Thoracic aorta (tissue), 2 donors: ENCODE results near the gene SLC16A11. TPM values are rescaled to one million over a fixed set of nuclear protein-coding genes. Genes with fewer than 3 reads are reported as not detected.

ENCODE experiments used
- ATAC-seq: fragments of 150-250 bp; one replicate; pipeline ENCODE4 v1.8.0; 2017; ENCODE audit warnings: low read depth; ENCODE audit not compliant: insufficient number of reproducible peaks, low FRiP score
- DNase-seq: peaks from one replicate; pipeline ENCODE4 v3.0.0-alpha.2; 2020; ENCODE audit warnings: low spot score
- H3K27ac ChIP-seq, 2 donors: fragments of 200-600 bp; sonication (generic); 1 replicate in 1 of 2; 2 replicates in 1 of 2; pipeline ENCODE4 v1.5.1; 2016; ENCODE audit warnings: mild to moderate bottlenecking in 2 of 2, moderate library complexity in 2 of 2
- H3K27me3 ChIP-seq: fragments of 200-600 bp; sonication (generic); replicated peaks from 2 replicates; pipeline ENCODE4 v1.6.0; 2016; ENCODE audit warnings: mild to moderate bottlenecking; ENCODE audit not compliant: insufficient read depth
- H3K36me3 ChIP-seq: fragments of 200-600 bp; sonication (generic); one replicate; pipeline ENCODE4 v1.5.1; 2016
- H3K4me1 ChIP-seq, 2 donors: fragments of 200-600 bp; sonication (generic); 1 replicate in 1 of 2; 2 replicates in 1 of 2; pipeline versions ENCODE4 v1.5.1 to v1.6.0; 2016; ENCODE audit warnings: low read depth in 2 of 2, mild to moderate bottlenecking in 1 of 2; ENCODE audit not compliant: control insufficient read depth in 1 of 2
- H3K4me3 ChIP-seq: fragments of 200-600 bp; sonication (generic); 2 replicates; pipeline ENCODE4 v1.5.1; 2016; ENCODE audit warnings: mild to moderate bottlenecking
- H3K9me3 ChIP-seq: fragments of 200-600 bp; sonication (generic); 2 replicates; pipeline ENCODE4 v1.5.1; 2016
- total RNA-seq, 2 donors: library from RNA; depleted of rRNA; stranded (reverse); fragments of >200 nt; gene quantifications; one replicate each; pipeline versions ENCODE4 v1.1.0 to v1.2.3, GENCODE V29; 2016
- TF ChIP-seq, protein P1 (sequence below): fragments of 200-600 bp; sonication (generic); IDR thresholded peaks from one replicate; pipeline ENCODE4 v1.5.1; 2019; ENCODE audit warnings: antibody characterized with exemption

SLC16A11 gene
- total RNA-seq, 2 donors from 2014 or later, result 0.27 TPM; not detected in 1

DNA sequence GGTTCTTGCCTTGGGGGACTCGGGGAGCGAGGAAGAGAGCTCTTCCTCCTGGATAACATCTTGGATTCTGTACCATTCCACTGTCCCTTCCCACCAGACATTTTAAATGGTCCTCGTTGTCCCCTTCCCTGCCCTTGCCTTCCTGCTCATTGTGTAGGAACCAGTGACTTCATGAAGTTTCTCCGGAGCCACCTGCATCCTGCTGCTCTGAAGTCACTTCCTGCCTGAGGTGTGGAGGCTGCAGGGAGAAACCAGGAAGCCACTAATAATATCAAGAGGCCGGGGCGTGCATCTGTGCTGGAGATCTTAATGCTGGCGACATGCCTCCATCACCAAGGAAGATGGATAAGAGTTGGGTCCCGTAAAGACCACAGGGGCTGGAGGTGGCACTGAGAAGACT lies 14.2 kb downstream of the SLC16A11 start:
- Histone ChIP-seq H3K36me3 (no peaks in the 10 kb centered on the region), H3K9me3 (no peaks in the 10 kb centered on the region), H3K4me1 (no peaks in the 10 kb centered on the region), H3K4me3 (no peak overlapping the region), H3K27me3 (no peaks in the 10 kb centered on the region), H3K27ac (no peak overlapping the region)
- TF ChIP-seq, protein P1, sequence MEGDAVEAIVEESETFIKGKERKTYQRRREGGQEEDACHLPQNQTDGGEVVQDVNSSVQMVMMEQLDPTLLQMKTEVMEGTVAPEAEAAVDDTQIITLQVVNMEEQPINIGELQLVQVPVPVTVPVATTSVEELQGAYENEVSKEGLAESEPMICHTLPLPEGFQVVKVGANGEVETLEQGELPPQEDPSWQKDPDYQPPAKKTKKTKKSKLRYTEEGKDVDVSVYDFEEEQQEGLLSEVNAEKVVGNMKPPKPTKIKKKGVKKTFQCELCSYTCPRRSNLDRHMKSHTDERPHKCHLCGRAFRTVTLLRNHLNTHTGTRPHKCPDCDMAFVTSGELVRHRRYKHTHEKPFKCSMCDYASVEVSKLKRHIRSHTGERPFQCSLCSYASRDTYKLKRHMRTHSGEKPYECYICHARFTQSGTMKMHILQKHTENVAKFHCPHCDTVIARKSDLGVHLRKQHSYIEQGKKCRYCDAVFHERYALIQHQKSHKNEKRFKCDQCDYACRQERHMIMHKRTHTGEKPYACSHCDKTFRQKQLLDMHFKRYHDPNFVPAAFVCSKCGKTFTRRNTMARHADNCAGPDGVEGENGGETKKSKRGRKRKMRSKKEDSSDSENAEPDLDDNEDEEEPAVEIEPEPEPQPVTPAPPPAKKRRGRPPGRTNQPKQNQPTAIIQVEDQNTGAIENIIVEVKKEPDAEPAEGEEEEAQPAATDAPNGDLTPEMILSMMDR, result no peak
- ATAC-seq (no peak), DNase-seq (no peak)

DNA sequence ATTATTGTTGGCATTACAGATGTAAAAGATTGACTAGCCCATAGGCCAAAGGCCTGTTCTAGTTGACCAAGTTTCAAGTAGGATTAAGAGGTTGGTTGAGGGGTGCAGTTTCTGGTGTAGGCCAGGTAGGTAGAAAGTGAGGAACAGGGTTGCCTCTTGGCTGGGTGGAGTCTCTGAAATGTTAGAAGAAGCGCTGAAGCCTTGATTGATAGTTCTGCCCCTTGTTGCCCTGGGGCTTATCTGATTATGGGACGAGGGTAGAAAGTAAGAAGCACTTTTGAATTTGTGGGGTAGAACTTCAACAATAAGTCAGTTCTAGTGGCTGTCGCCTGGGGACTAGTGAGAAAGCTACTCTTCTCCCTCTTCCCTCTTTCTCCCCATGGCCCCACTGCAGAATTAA lies 14.8 kb downstream of the SLC16A11 start:
- ATAC-seq, result no peak

DNA sequence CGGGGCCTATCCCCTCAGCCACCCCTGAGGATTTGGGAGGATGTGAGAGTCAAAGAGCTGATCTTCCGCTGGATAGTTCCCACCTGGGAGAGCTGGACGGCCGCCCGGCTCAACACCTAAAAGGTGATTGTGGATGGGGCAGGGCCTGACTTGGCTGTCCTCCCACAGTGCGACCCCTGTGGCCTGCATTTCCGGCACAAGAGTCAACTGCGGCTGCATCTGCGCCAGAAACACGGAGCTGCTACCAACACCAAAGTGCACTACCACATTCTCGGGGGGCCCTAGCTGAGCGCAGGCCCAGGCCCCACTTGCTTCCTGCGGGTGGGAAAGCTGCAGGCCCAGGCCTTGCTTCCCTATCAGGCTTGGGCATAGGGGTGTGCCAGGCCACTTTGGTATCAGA lies 16.6 kb downstream of the SLC16A11 start:
- no peaks in the 10 kb centered on the region for H3K9me3 ChIP-seq
- H3K27ac ChIP-seq, result no peak overlapping the region
- DNase-seq (no peak), ATAC-seq (no peak)
- no peak overlapping the region for H3K4me3 ChIP-seq
- H3K27me3 ChIP-seq, result peaks cover 12% of the 10 kb centered on the region
- TF ChIP-seq, protein P1, result no peak
- H3K4me1 ChIP-seq, result peaks cover under 1 to 9% of the 10 kb centered on the region in 2 donors
- H3K36me3 ChIP-seq, result no peaks in the 10 kb centered on the region

More for the DNA sequence above, 14.8 kb downstream of the SLC16A11 start:
- Histone ChIP-seq H3K27ac (no peak overlapping the region), H3K27me3 (no peaks in the 10 kb centered on the region), H3K36me3 (no peaks in the 10 kb centered on the region), H3K4me1 (no peaks in the 10 kb centered on the region), H3K9me3 (no peaks in the 10 kb centered on the region), H3K4me3 (no peak overlapping the region)
- TF ChIP-seq, protein P1, result no peak
- DNase-seq, result no peak

DNA sequence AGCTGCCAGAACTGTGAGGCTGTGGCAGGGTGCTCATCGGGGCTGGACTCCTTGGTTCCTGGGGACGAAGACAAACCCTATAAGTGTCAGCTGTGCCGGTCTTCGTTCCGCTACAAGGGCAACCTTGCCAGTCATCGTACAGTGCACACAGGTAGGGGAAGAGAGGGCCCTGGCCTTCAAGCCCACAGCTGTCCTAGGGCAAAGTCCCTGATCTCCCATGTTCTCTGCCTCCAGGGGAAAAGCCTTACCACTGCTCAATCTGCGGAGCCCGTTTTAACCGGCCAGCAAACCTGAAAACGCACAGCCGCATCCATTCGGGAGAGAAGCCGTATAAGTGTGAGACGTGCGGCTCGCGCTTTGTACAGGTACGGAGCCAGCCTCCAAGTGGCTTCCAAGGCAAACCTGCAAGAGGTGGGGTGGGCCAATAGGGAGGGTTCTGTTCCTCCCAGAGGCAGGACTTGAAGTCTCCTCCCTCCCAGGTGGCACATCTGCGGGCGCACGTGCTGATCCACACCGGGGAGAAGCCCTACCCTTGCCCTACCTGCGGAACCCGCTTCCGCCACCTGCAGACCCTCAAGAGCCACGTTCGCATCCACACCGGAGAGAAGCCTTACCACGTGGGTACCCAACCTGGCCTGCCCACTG lies 17.3 kb downstream of the SLC16A11 start:
- TF ChIP-seq, protein P1, result no peak
- no peak overlapping the region for H3K27ac ChIP-seq
- H3K4me1 ChIP-seq, result peaks cover 4 to 12% of the 10 kb centered on the region in 2 donors
- no peaks in the 10 kb centered on the region for H3K36me3 ChIP-seq
- DNase-seq, result no peak
- no peak overlapping the region for H3K4me3 ChIP-seq
- no peaks in the 10 kb centered on the region for H3K9me3 ChIP-seq
- ATAC-seq, result no peak
- H3K27me3 ChIP-seq, result peaks cover 12% of the 10 kb centered on the region

DNA sequence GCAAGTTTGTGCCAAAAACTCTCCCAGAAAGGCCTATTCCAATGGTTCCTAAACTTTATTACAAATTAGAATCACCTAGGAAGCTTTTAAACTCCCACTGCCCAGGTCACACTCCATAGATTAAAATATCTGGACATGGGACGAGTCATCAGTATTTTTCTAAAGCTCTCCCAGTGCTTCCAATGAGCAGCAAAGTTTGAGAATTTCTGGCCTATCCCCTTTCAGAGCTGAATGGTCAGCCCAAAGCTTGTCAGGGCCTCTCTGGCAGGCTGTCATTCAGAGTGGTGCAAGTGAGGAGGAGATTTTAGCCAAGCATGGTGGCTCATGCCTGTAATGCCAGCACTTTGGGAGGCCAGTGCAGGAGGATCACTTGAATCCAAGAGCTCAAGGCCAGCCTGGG lies 18.6 kb downstream of the SLC16A11 start:
- ATAC-seq (no peak), DNase-seq (no peak)
- H3K4me3 ChIP-seq, result no peak overlapping the region
- H3K9me3 ChIP-seq, result no peaks in the 10 kb centered on the region
- H3K4me1 ChIP-seq, result peaks cover 4 to 24% of the 10 kb centered on the region in 2 donors
- H3K27ac ChIP-seq, result no peak overlapping the region
- no peaks in the 10 kb centered on the region for H3K36me3 ChIP-seq
- H3K27me3 ChIP-seq, result peaks cover 12% of the 10 kb centered on the region
- TF ChIP-seq, protein P1, result no peak
